Common myeloid progenitor, CD34-positive (primary cell): Measurements from ENCODE around the gene ABL2.

Experiments used
- CTCF ChIA-PET: fragments of 350-600 bp; sonication (Branson Sonifier 250); formaldehyde crosslinking; loops from one replicate; lab custom pipeline; 2021; ENCODE audit warnings: antibody characterized with exemption; lab: Charles Lee
- POLR2A ChIA-PET: fragments of 350-600 bp; sonication (Branson Sonifier 250); formaldehyde crosslinking; loops from one replicate; lab custom pipeline; 2021; ENCODE audit warnings: antibody characterized with exemption; lab: Charles Lee
- DNase-seq, 3 donors: peaks; one replicate each; pipeline versions ENCODE4 v3.0.0 to v3.0.0-alpha.2; 2013
- H3K27ac ChIP-seq, 2 experiments: 1 replicate in 1 of 2; 2 replicates in 1 of 2; pipeline ENCODE4 v1.7.0; 2013; ENCODE audit warnings: inconsistent platforms in 2 of 2, low read length in 2 of 2, mild to moderate bottlenecking in 2 of 2, low read depth in 1 of 2, moderate library complexity in 1 of 2; ENCODE audit not compliant: severe bottlenecking in 2 of 2, insufficient read depth in 1 of 2, poor library complexity in 1 of 2
- H3K27me3 ChIP-seq, 5 experiments: replicated peaks in 2 of 5; 1 replicate in 3 of 5; 2 replicates in 2 of 5; pipeline versions ENCODE4 v1.6.1 to v1.7.0; 2013; ENCODE audit warnings: low read length in 4 of 5, mild to moderate bottlenecking in 2 of 5, moderate library complexity in 2 of 5, inconsistent platforms in 1 of 5; ENCODE audit not compliant: insufficient read depth in 5 of 5, control insufficient read depth in 4 of 5
- H3K36me3 ChIP-seq, 4 experiments: 1 replicate in 2 of 4; 2 replicates in 2 of 4; pipeline versions ENCODE4 v1.6.1 to v1.7.0; 2013; ENCODE audit warnings: low read length in 3 of 4, control low read depth in 1 of 4, mild to moderate bottlenecking in 1 of 4; ENCODE audit not compliant: control insufficient read depth in 4 of 4, insufficient read depth in 4 of 4
- H3K4me1 ChIP-seq, 4 experiments: 1 replicate in 3 of 4; 2 replicates in 1 of 4; pipeline versions ENCODE4 v1.6.1 to v1.7.1; 2013; ENCODE audit warnings: low read length in 3 of 4, mild to moderate bottlenecking in 3 of 4, control low read depth in 1 of 4, inconsistent platforms in 1 of 4, moderate library complexity in 1 of 4; ENCODE audit not compliant: control insufficient read depth in 4 of 4, insufficient read depth in 4 of 4; ENCODE audit errors: control extremely low read depth in 1 of 4
- H3K4me3 ChIP-seq, 7 experiments: 1 replicate in 4 of 7; 2 replicates in 3 of 7; pipeline versions ENCODE4 v1.5.1 to v1.7.0; 2013; ENCODE audit warnings: mild to moderate bottlenecking in 7 of 7, low read length in 6 of 7, moderate library complexity in 6 of 7, inconsistent platforms in 2 of 7, low read depth in 2 of 7, control low read depth in 1 of 7; ENCODE audit not compliant: insufficient read depth in 4 of 7, control insufficient read depth in 1 of 7; ENCODE audit errors: extremely low read depth in 1 of 7
- H3K9me3 ChIP-seq, 5 experiments: 1 replicate in 4 of 5; 2 replicates in 1 of 5; pipeline versions ENCODE4 v1.6.1 to v1.7.1; 2013; ENCODE audit warnings: low read length in 4 of 5, mild to moderate bottlenecking in 2 of 5, inconsistent platforms in 1 of 5, low read depth in 1 of 5, moderate library complexity in 1 of 5; ENCODE audit not compliant: control insufficient read depth in 4 of 5, insufficient read depth in 2 of 5; ENCODE audit errors: control extremely low read depth in 1 of 5
- WGBS: methylation state at CpG from one replicate; pipeline ENCODE4 v1.1.5; 2013; ENCODE audit not compliant: insufficient coverage; 5-methylcytosine and 5-hydroxymethylcytosine counted together

ABL2 gene

GRCh38 chr1:179166663-179167417 is 62.6 kb downstream of the ABL2 start:
- 94% methylated on average over 3 of the region's 8 CpGs for WGBS
- ChIA-PET CTCF (interaction anchor here (1.0 kb wide), 2 partner anchors 11 to 33 kb away, joined by 3 read pairs; no protein-coding TSS in a partner anchor), POLR2A (no interaction called here)
- Histone ChIP-seq H3K9me3 (no peaks in the 10 kb centered on the region), H3K27me3 (no peaks in the 10 kb centered on the region), H3K27ac (no peak overlapping the region), H3K4me1 (no peaks in the 10 kb centered on the region), H3K4me3 (no peak overlapping the region), H3K36me3 (no peaks in the 10 kb centered on the region)
- DNase-seq, result no peak

- ChIA-PET POLR2A (interaction anchor here (0.5 kb wide), 1 partner anchor 15 kb away, joined by 3 read pairs; no protein-coding TSS in a partner anchor), CTCF (interaction anchor here (0.5 kb wide), 1 partner anchor 45 kb away, joined by 4 read pairs; no protein-coding TSS in a partner anchor)
- H3K27ac ChIP-seq, result no peak overlapping the region
- no peak overlapping the region for H3K4me3 ChIP-seq
- H3K4me1 ChIP-seq, result no peaks in the 10 kb centered on the region
- no peak for DNase-seq
- no CpG with 5 or more reads among the region's 1 CpG for WGBS
- no peaks in the 10 kb centered on the region for H3K9me3 ChIP-seq
- no peaks in the 10 kb centered on the region for H3K36me3 ChIP-seq
- no peaks in the 10 kb centered on the region for H3K27me3 ChIP-seq
These were observed 65.0 kb downstream of the ABL2 start for GRCh38 chr1:179164494-179164893.

GRCh38 chr1:179156708-179157107 is 72.8 kb downstream of the ABL2 start:
- peaks cover 0 to 2% (median 0%) of the 10 kb centered on the region in 4 experiments for H3K36me3 ChIP-seq
- WGBS, result 100% methylated on average over 1 of the region's 6 CpGs
- H3K27me3 ChIP-seq, result no peaks in the 10 kb centered on the region
- H3K9me3 ChIP-seq, result no peaks in the 10 kb centered on the region
- no peak for DNase-seq
- no peak overlapping the region for H3K4me3 ChIP-seq
- ChIA-PET POLR2A (no interaction called here), CTCF (interaction anchor here (1.2 kb wide), 1 partner anchor 136 kb away, joined by 3 read pairs; the partner anchor contains the start of gene SOAT1)
- H3K4me1 ChIP-seq, result peaks cover 0 to 5% (median 0%) of the 10 kb centered on the region in 4 experiments
- no peak overlapping the region for H3K27ac ChIP-seq

- DNase-seq, result no peak
- peaks cover 0 to 5% (median 0%) of the 10 kb centered on the region in 4 experiments for H3K4me1 ChIP-seq
- H3K9me3 ChIP-seq, result no peaks in the 10 kb centered on the region
- no CpG with 5 or more reads among the region's 1 CpG for WGBS
- H3K27ac ChIP-seq, result no peak overlapping the region
- POLR2A ChIA-PET, result interaction anchor here (0.5 kb wide), 1 partner anchor 22 kb away, joined by 3 read pairs; no protein-coding TSS in a partner anchor
- CTCF ChIA-PET, result interaction anchor here (0.8 to 1.2 kb wide), 3 partner anchors 26 to 137 kb away, joined by 3 read pairs; partner anchors contain the start of gene SOAT1
- H3K27me3 ChIP-seq, result no peaks in the 10 kb centered on the region
- no peak overlapping the region for H3K4me3 ChIP-seq
- H3K36me3 ChIP-seq, result peaks cover 0 to 2% (median 0%) of the 10 kb centered on the region in 4 experiments
These were observed 73.5 kb downstream of the ABL2 start for GRCh38 chr1:179156026-179156425.

- WGBS, result 93% methylated on average over 3 of the region's 3 CpGs
- Histone ChIP-seq H3K4me1 (peaks cover 0 to 5% (median 0%) of the 10 kb centered on the region in 4 experiments), H3K27me3 (no peaks in the 10 kb centered on the region), H3K4me3 (no peak overlapping the region), H3K36me3 (peaks cover 0 to 2% (median 0%) of the 10 kb centered on the region in 4 experiments), H3K9me3 (no peaks in the 10 kb centered on the region), H3K27ac (no peak overlapping the region)
- CTCF ChIA-PET, result interaction anchor here (0.8 to 1.2 kb wide), 3 partner anchors 25 to 138 kb away, joined by 3 read pairs; partner anchors contain the start of gene SOAT1
- no peak for DNase-seq
- POLR2A ChIA-PET, result interaction anchor here (0.5 kb wide), 1 partner anchor 21 kb away, joined by 3 read pairs; no protein-coding TSS in a partner anchor
These were observed 73.9 kb downstream of the ABL2 start for GRCh38 chr1:179155615-179156014.

GRCh38 chr1:179154437-179154836 is 75.0 kb downstream of the ABL2 start:
- 100% methylated on average over 2 of the region's 4 CpGs for WGBS
- no peak for DNase-seq
- peaks cover 0 to 2% (median 0%) of the 10 kb centered on the region in 4 experiments for H3K36me3 ChIP-seq
- H3K4me3 ChIP-seq, result no peak overlapping the region
- POLR2A ChIA-PET, result no interaction called here
- no peak overlapping the region for H3K27ac ChIP-seq
- no peaks in the 10 kb centered on the region for H3K27me3 ChIP-seq
- peaks cover 0 to 5% (median 0%) of the 10 kb centered on the region in 4 experiments for H3K4me1 ChIP-seq
- CTCF ChIA-PET, result no interaction called here
- H3K9me3 ChIP-seq, result peaks cover 0 to 7% (median 2%) of the 10 kb centered on the region in 5 experiments

- H3K4me1 ChIP-seq, result peaks cover 0 to 5% (median 0%) of the 10 kb centered on the region in 4 experiments
- 98% methylated on average over 5 of the region's 6 CpGs for WGBS
- ChIA-PET CTCF (no interaction called here), POLR2A (no interaction called here)
- no peak overlapping the region for H3K27ac ChIP-seq
- no peak for DNase-seq
- H3K4me3 ChIP-seq, result no peak overlapping the region
- H3K27me3 ChIP-seq, result no peaks in the 10 kb centered on the region
- H3K9me3 ChIP-seq, result peaks cover 0 to 15% (median 2%) of the 10 kb centered on the region in 5 experiments
- H3K36me3 ChIP-seq, result peaks cover 0 to 6% (median 3%) of the 10 kb centered on the region in 4 experiments
These were observed 76.3 kb downstream of the ABL2 start for GRCh38 chr1:179153217-179153616.
